Mucosa of rectum (tissue), 2 donors: ENCODE results near the gene XG.
"Not testable (repeated sequence)": the region's sequence is repeated elsewhere in the genome, so short reads cannot be mapped to it uniquely, and the experiment has no call there.

Experiments used
- H3K27ac ChIP-seq, 2 donors: one replicate each; pipeline ENCODE4 v1.7.0; 2013; ENCODE audit warnings: inconsistent platforms in 2 of 2, low read depth in 2 of 2, low read length in 2 of 2
- H3K27me3 ChIP-seq, 2 donors: one replicate each; pipeline ENCODE4 v1.7.0; 2013; ENCODE audit warnings: low read length in 2 of 2; ENCODE audit not compliant: control insufficient read depth in 2 of 2, insufficient read depth in 2 of 2
- H3K36me3 ChIP-seq, 2 donors: one replicate each; pipeline ENCODE4 v1.7.0; 2013; ENCODE audit warnings: low read length in 2 of 2; ENCODE audit not compliant: control insufficient read depth in 2 of 2, insufficient read depth in 2 of 2
- H3K4me1 ChIP-seq, 2 donors: one replicate each; pipeline ENCODE4 v1.7.0; 2013; ENCODE audit warnings: low read length in 2 of 2, mild to moderate bottlenecking in 1 of 2; ENCODE audit not compliant: control insufficient read depth in 2 of 2, insufficient read depth in 2 of 2
- H3K4me3 ChIP-seq, 2 donors: one replicate each; pipeline ENCODE4 v1.7.0; 2013; ENCODE audit warnings: low read length in 2 of 2
- H3K9ac ChIP-seq, 2 donors: one replicate each; pipeline ENCODE4 v1.7.0; 2013; ENCODE audit warnings: low read length in 2 of 2, low read depth in 1 of 2, mild to moderate bottlenecking in 1 of 2
- H3K9me3 ChIP-seq, 2 donors: one replicate each; pipeline ENCODE4 v1.7.0; 2013; ENCODE audit warnings: low read length in 2 of 2; ENCODE audit not compliant: control insufficient read depth in 2 of 2
- donor health status: healthy.
- donor health status: Normal muscosa, but diverticular disease.

Gene XG

GRCh38 chrX:2812161-2812907, 60.5 kb downstream of the XG start:
- not testable (repeated sequence) for H3K9ac ChIP-seq, H3K9me3 ChIP-seq, H3K4me1 ChIP-seq, H3K36me3 ChIP-seq, H3K27me3 ChIP-seq, H3K27ac ChIP-seq
- H3K4me3 ChIP-seq: peak overlapping the region in 1 of 2 donors; percentile 48

GRCh38 chrX:2817036-2817435, 65.2 kb downstream of the XG start:
- Histone ChIP-seq H3K4me3 (no peak overlapping the region), H3K27me3 (no peaks in the 10 kb centered on the region), H3K36me3 (no peaks in the 10 kb centered on the region), H3K4me1 (no peaks in the 10 kb centered on the region), H3K27ac (no peak overlapping the region), H3K9ac (no peak overlapping the region), H3K9me3 (no peaks in the 10 kb centered on the region)

GRCh38 chrX:2819345-2820135, 67.7 kb downstream of the XG start:
- H3K36me3 ChIP-seq: no peaks in the 10 kb centered on the region
- no peak overlapping the region for H3K27ac ChIP-seq
- no peaks in the 10 kb centered on the region for H3K9me3 ChIP-seq
- H3K27me3 ChIP-seq: no peaks in the 10 kb centered on the region
- no peak overlapping the region for H3K9ac ChIP-seq
- H3K4me3 ChIP-seq: no peak overlapping the region
- H3K4me1 ChIP-seq: no peaks in the 10 kb centered on the region

GRCh38 chrX:2820136-2820771, 68.4 kb downstream of the XG start:
- Histone ChIP-seq H3K4me3 (no peak overlapping the region), H3K36me3 (no peaks in the 10 kb centered on the region), H3K9me3 (no peaks in the 10 kb centered on the region), H3K4me1 (no peaks in the 10 kb centered on the region), H3K9ac (no peak overlapping the region), H3K27ac (no peak overlapping the region), H3K27me3 (no peaks in the 10 kb centered on the region)

GRCh38 chrX:2823795-2824386, 72.1 kb downstream of the XG start:
- no peak overlapping the region for H3K9ac ChIP-seq
- no peaks in the 10 kb centered on the region for H3K27me3 ChIP-seq
- no peaks in the 10 kb centered on the region for H3K36me3 ChIP-seq
- H3K4me3 ChIP-seq: no peak overlapping the region
- H3K4me1 ChIP-seq: no peaks in the 10 kb centered on the region
- no peaks in the 10 kb centered on the region for H3K9me3 ChIP-seq
- H3K27ac ChIP-seq: no peak overlapping the region

GRCh38 chrX:2824886-2825285, 73.0 kb downstream of the XG start:
- Histone ChIP-seq H3K9ac (no peak overlapping the region), H3K27me3 (no peaks in the 10 kb centered on the region), H3K4me3 (no peak overlapping the region), H3K9me3 (no peaks in the 10 kb centered on the region), H3K27ac (no peak overlapping the region), H3K4me1 (peaks cover 3 to 5% of the 10 kb centered on the region in 2 donors), H3K36me3 (no peaks in the 10 kb centered on the region)

- H3K4me1 ChIP-seq: peaks cover 4 to 6% of the 10 kb centered on the region in 2 donors
- H3K9ac ChIP-seq: peak within 1 kb of the TSS in 1 of 2 donors; percentile 29
- peak within 1 kb of the TSS in 1 of 2 donors; percentile 55 for H3K4me3 ChIP-seq
- H3K27me3 ChIP-seq: peaks cover 0 to 3% of the 10 kb centered on the region in 2 donors
- H3K9me3 ChIP-seq: no peaks in the 10 kb centered on the region
- no peaks in the 10 kb centered on the region for H3K36me3 ChIP-seq
- H3K27ac ChIP-seq: no peak within 1 kb of the TSS
These were observed 76.6 kb downstream of the XG start, which contains the start of gene GYG2 for GRCh38 chrX:2828344-2828958. GYG2 (plus strand) TSS chrX:2828930; CDS start chrX:2830189, 1,259 bp downstream.

- Histone ChIP-seq H3K27ac (no peak overlapping the region), H3K27me3 (peaks cover 0 to 3% of the 10 kb centered on the region in 2 donors), H3K36me3 (no peaks in the 10 kb centered on the region), H3K9ac (no peak overlapping the region), H3K4me1 (peaks cover 4 to 6% of the 10 kb centered on the region in 2 donors), H3K9me3 (no peaks in the 10 kb centered on the region), H3K4me3 (peak overlapping the region in 1 of 2 donors; percentile 55)
These were observed 77.1 kb downstream of the XG start for GRCh38 chrX:2828959-2829411.

GRCh38 chrX:2829469-2830246, 77.8 kb downstream of the XG start:
- Histone ChIP-seq H3K9ac (peak overlapping the region in 1 of 2 donors; percentile 29), H3K27me3 (peaks cover 0 to 3% of the 10 kb centered on the region in 2 donors), H3K4me3 (peak overlapping the region in 1 of 2 donors; percentile 55), H3K36me3 (no peaks in the 10 kb centered on the region), H3K4me1 (peaks cover 4 to 6% of the 10 kb centered on the region in 2 donors), H3K27ac (no peak overlapping the region), H3K9me3 (no peaks in the 10 kb centered on the region)
